HEK293 (cell line): ENCODE measurements around the gene PCBP3.

Experiments
- PBX3 ChIP-seq: sonication (generic); formaldehyde crosslinking; IDR thresholded peaks from 2 replicates; pipeline ENCODE4 v1.8.1; 2022; ENCODE audit warnings: mild to moderate bottlenecking, moderate library complexity, missing genetic modification reagents
- REST ChIP-seq: fragments of 450-650 bp; formaldehyde crosslinking; IDR thresholded peaks from 2 replicates; pipeline ENCODE4 v1.5.1; 2016; ENCODE audit warnings: missing biosample characterization, missing genetic modification characterization
- ZNF274 ChIP-seq, 2 experiments: fragments of 200-500 bp in 1 of 2; fragments of 450-650 bp in 1 of 2; sonication (Bioruptor generic) in 1 of 2; formaldehyde crosslinking in 1 of 2; IDR thresholded peaks; 2 replicates each; pipeline versions ENCODE4 v1.5.1 to v1.6.1; 2014 to 2016; ENCODE audit warnings: borderline replicate concordance in 1 of 2, inconsistent platforms in 1 of 2, low read length in 1 of 2, missing biosample characterization in 1 of 2, missing genetic modification characterization in 1 of 2
- ZNF335 ChIP-seq: fragments of 450-650 bp; formaldehyde crosslinking; conservative IDR thresholded peaks from 2 replicates; pipeline ENCODE4 v1.5.1; 2016; ENCODE audit warnings: missing biosample characterization, missing genetic modification characterization

GRCh38 chr21:45719177-45719802 is 75.8 kb downstream of the PCBP3 start:
- TF ChIP-seq PBX3 (CRISPR knock-in tag) (no peak), ZNF335 (tag by site-specific recombination) (no peak), REST (tag by site-specific recombination) (no peak), ZNF274 (IDR thresholded peaks at IDR 0.05; ENCODE audit: low read length) (no peak), ZNF274 (tag by site-specific recombination; IDR thresholded peaks at IDR 0.05; ENCODE audit: borderline replicate concordance) (no peak)
